Endothelial cell of umbilical vein (primary cell): ENCODE data around the gene NEUROG3. TPM values are rescaled to one million over a fixed set of nuclear protein-coding genes. Genes with fewer than 3 reads are reported as not detected.

Source experiments
- BruUV-seq: library from RNA; stranded (reverse); fragments of 400-500 nt; replicated peaks from 2 replicates; lab custom pipeline; 2021; lab: Mats Ljungman, UMichigan
- CTCF ChIA-PET: fragments of 300-600, 350-600 bp; sonication (Branson Sonifier 250); formaldehyde crosslinking; loops from one replicate; lab custom pipeline; 2021; ENCODE audit warnings: antibody characterized with exemption, inconsistent platforms; lab: Charles Lee
- POLR2A ChIA-PET: fragments of 300-600, 350-600 bp; sonication (Branson Sonifier 250); formaldehyde crosslinking; loops from one replicate; lab custom pipeline; 2021; ENCODE audit warnings: antibody characterized with exemption, inconsistent platforms; lab: Charles Lee
- DNase-seq: peaks from one replicate; pipeline ENCODE4 v3.0.0-alpha.2; 2011; ENCODE audit warnings: low read depth, low spot score
- FAIRE-seq: peaks from 2 replicates; lab custom pipeline; 2011; peaks lifted over from hg19 to GRCh38; lab: Jason Lieb, UNC
- H2AFZ ChIP-seq: 2 replicates; pipeline ENCODE4 v1.6.0; 2012; ENCODE audit warnings: low read depth, low read length, control low read depth, inconsistent platforms
- H3K27ac ChIP-seq: 2 replicates; pipeline ENCODE4 v1.5.1; 2011; ENCODE audit warnings: low read depth, mild to moderate bottlenecking, control low read depth, low read length, moderate library complexity; ENCODE audit not compliant: insufficient read depth
- H3K27me3 ChIP-seq, 2 experiments: 2 replicates each; pipeline versions ENCODE4 v1.6.0 to v1.6.1; 2011; ENCODE audit warnings: low read length in 2 of 2, mixed read lengths in 1 of 2; ENCODE audit not compliant: control insufficient read depth in 2 of 2, insufficient read depth in 2 of 2
- H3K36me3 ChIP-seq, 2 experiments: 2 replicates in 1 of 2; 3 replicates in 1 of 2; pipeline ENCODE4 v1.5.1; 2011; ENCODE audit warnings: low read length in 2 of 2, mild to moderate bottlenecking in 1 of 2, moderate library complexity in 1 of 2; ENCODE audit not compliant: control insufficient read depth in 2 of 2, insufficient read depth in 2 of 2; ENCODE audit errors: extremely low read depth in 1 of 2
- H3K4me1 ChIP-seq: 3 replicates; pipeline ENCODE4 v1.5.1; 2011; ENCODE audit warnings: mild to moderate bottlenecking, low read length; ENCODE audit not compliant: control insufficient read depth, insufficient read depth; ENCODE audit errors: extremely low read depth
- H3K4me2 ChIP-seq: 2 replicates; pipeline ENCODE4 v1.6.1; 2011; ENCODE audit warnings: low read length, control low read depth, mixed read lengths; ENCODE audit not compliant: insufficient read depth
- H3K4me3 ChIP-seq, 3 experiments: fragments of 200-600 bp in 1 of 3; sonication (generic), shearing (Covaris generic) in 1 of 3; replicated peaks in 1 of 3; 2 replicates each; pipeline ENCODE4 v1.5.1; 2011 to 2016; ENCODE audit warnings: control low read depth in 3 of 3, low read length in 3 of 3, mild to moderate bottlenecking in 2 of 3, inconsistent platforms in 1 of 3, low read depth in 1 of 3, moderate library complexity in 1 of 3; ENCODE audit not compliant: insufficient read depth in 1 of 3
- H3K79me2 ChIP-seq: 2 replicates; pipeline ENCODE4 v1.6.0; 2012; ENCODE audit warnings: low read length, inconsistent platforms; ENCODE audit not compliant: control insufficient read depth, insufficient read depth
- H3K9ac ChIP-seq: replicated peaks from 2 replicates; pipeline ENCODE3; 2011; ENCODE audit warnings: low read length, control low read depth; ENCODE audit not compliant: insufficient read depth; ENCODE audit errors: extremely low read depth
- H3K9me1 ChIP-seq: replicated peaks from 3 replicates; pipeline ENCODE4 v1.6.0; 2011; ENCODE audit warnings: mild to moderate bottlenecking, low read length; ENCODE audit not compliant: control insufficient read depth, insufficient read depth; ENCODE audit errors: extremely low read depth
- H3K9me3 ChIP-seq: replicated peaks from 2 replicates; pipeline ENCODE4 v1.5.1; 2012; ENCODE audit warnings: low read length, inconsistent platforms; ENCODE audit not compliant: control insufficient read depth, insufficient read depth
- H4K20me1 ChIP-seq: replicated peaks from 2 replicates; pipeline ENCODE3; 2011; ENCODE audit warnings: mild to moderate bottlenecking, low read length; ENCODE audit not compliant: control insufficient read depth, insufficient read depth; ENCODE audit errors: extremely low read depth
- EZH2 ChIP-seq: IDR thresholded peaks from 2 replicates; pipeline ENCODE4 v1.6.1; 2012; ENCODE audit warnings: borderline replicate concordance, low read depth, mild to moderate bottlenecking, moderate library complexity, low read length, inconsistent platforms; ENCODE audit not compliant: severe bottlenecking
- GATA2 ChIP-seq: IDR thresholded peaks from 2 replicates; pipeline ENCODE4 v1.7.0; 2011; ENCODE audit warnings: low read depth, mild to moderate bottlenecking, moderate library complexity, mixed read lengths, low read length; ENCODE audit not compliant: insufficient read length, insufficient read depth
- dilution Hi-C: fragments of 300-500 bp; cut with MboI; formaldehyde crosslinking; loops from one replicate; pipeline ENCODE4 v1.15.0; 2019; ENCODE audit warnings: low sequenced_read_pairs; ENCODE audit not compliant: extremely low pct_ligation_motif_present
- intact Hi-C: fragments of 100-400 bp; cut with micrococcal nuclease; formaldehyde crosslinking; loops from one replicate; pipeline ENCODE4 v1.10.0; 2022
- polyA plus RNA-seq, 4 experiments: library from polyadenylated mRNA; depleted of rRNA in 3 of 4; stranded (reverse) in 3 of 4; unstranded in 1 of 4; fragments of >200 nt; gene quantifications; 2 replicates each; pipeline versions ENCODE4 v1.2.1 to v1.2.3, GENCODE V29; 2011 to 2012; ENCODE audit warnings: missing spikeins in 1 of 4
- total RNA-seq: library from RNA; stranded (reverse); gene quantifications from 2 replicates; pipeline ENCODE4 v1.2.3, GENCODE V29; 2021
- TF ChIP-seq, protein P1 (sequence below), 2 donors: IDR thresholded peaks; 1 replicate in 1 of 2; 2 replicates in 1 of 2; pipeline ENCODE4 v1.5.1; 2011; ENCODE audit warnings: low read length in 2 of 2, mild to moderate bottlenecking in 2 of 2, moderate library complexity in 2 of 2, control low read depth in 1 of 2, inconsistent platforms in 1 of 2, low read depth in 1 of 2; ENCODE audit not compliant: insufficient read depth in 1 of 2; ENCODE audit errors: extremely low read depth in 1 of 2

Gene NEUROG3
- total and polyA plus RNA-seq, 2 donors (not counting 3 experiments of a cell fraction or from before 2014, with no cell fraction given), result not detected

DNA sequence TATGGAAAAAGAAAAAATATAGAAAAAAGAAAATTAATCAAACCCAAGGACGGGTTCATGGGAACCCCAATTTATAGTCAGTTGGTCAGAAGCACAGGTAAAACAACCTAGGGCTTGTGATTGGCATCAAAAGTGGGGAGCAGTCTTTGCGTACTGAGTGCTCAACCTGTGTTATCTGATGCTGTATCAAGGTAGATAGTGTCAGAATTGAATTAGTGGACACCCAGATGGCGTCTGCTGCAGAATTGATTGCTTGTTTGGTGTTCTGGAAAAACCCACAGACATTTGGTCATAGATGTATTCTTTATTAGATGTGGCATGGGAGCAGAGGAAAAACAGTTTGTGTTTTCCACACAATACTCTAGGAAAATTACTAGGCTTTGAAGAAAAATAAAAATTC lies 39.6 kb downstream of the NEUROG3 start:
- Histone ChIP-seq H3K9me1 (no peaks in the 10 kb centered on the region), H3K27me3 (peaks cover 4 to 12% of the 10 kb centered on the region in 2 experiments), H3K4me2 (no peak overlapping the region), H2AFZ (no peak overlapping the region), H3K9me3 (no peaks in the 10 kb centered on the region), H3K4me3 (no peak overlapping the region), H3K36me3 (no peaks in the 10 kb centered on the region), H3K4me1 (no peaks in the 10 kb centered on the region), H3K9ac (no peak overlapping the region), H3K79me2 (no peaks in the 10 kb centered on the region), H4K20me1 (no peaks in the 10 kb centered on the region), H3K27ac (no peak overlapping the region)
- FAIRE-seq, result no peak
- BruUV-seq, result no TSS peak
- TF ChIP-seq EZH2 (no peak), GATA2 (no peak)
- CTCF ChIA-PET, result interaction anchor here (0.8 to 1.7 kb wide), 2 partner anchors 8 to 18 kb away, joined by 4 to 5 read pairs; no protein-coding TSS in a partner anchor
- POLR2A ChIA-PET, result no interaction called here
- dilution Hi-C loops (no loop called here), intact Hi-C loops (loop anchor here (5.0 kb wide), 1 partner anchor 104 kb away; no protein-coding TSS in a partner anchor)
- DNase-seq, result no peak

DNA sequence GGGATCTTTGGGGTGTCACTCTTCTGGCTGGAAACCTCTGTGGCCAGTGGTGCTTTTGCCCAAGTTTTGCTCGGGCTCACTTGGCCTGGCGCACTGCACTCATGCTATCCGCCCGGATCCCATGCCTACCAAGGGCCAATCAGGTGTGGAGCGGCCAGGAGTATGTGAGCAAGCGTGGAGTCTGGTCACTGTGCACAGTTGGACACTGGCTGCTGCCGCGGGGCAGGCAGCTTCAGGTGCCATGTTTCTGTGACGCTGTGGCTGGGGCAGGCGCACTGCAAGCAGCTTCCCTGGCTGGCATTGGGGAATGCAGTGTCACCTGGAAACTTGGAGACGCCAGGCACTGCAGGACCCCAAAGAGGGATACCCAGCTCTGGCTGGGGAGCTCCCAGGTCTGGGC lies 45.3 kb downstream of the NEUROG3 start:
- ChIA-PET CTCF (interaction anchor here (1.0 to 3.7 kb wide), 4 partner anchors 10 to 110 kb away, joined by 3 to 25 read pairs (median 4); no protein-coding TSS in a partner anchor), POLR2A (no interaction called here)
- H3K79me2 ChIP-seq, result no peaks in the 10 kb centered on the region
- no peak overlapping the region for H3K27ac ChIP-seq
- no peak overlapping the region for H3K4me2 ChIP-seq
- H4K20me1 ChIP-seq, result no peaks in the 10 kb centered on the region
- intact Hi-C loops (no loop called here), dilution Hi-C loops (no loop called here)
- H3K9me3 ChIP-seq, result no peaks in the 10 kb centered on the region
- H3K9me1 ChIP-seq, result no peaks in the 10 kb centered on the region
- no peak overlapping the region for H3K4me3 ChIP-seq
- DNase-seq (no peak), FAIRE-seq (no peak)
- TF ChIP-seq, protein P1, sequence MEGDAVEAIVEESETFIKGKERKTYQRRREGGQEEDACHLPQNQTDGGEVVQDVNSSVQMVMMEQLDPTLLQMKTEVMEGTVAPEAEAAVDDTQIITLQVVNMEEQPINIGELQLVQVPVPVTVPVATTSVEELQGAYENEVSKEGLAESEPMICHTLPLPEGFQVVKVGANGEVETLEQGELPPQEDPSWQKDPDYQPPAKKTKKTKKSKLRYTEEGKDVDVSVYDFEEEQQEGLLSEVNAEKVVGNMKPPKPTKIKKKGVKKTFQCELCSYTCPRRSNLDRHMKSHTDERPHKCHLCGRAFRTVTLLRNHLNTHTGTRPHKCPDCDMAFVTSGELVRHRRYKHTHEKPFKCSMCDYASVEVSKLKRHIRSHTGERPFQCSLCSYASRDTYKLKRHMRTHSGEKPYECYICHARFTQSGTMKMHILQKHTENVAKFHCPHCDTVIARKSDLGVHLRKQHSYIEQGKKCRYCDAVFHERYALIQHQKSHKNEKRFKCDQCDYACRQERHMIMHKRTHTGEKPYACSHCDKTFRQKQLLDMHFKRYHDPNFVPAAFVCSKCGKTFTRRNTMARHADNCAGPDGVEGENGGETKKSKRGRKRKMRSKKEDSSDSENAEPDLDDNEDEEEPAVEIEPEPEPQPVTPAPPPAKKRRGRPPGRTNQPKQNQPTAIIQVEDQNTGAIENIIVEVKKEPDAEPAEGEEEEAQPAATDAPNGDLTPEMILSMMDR (IDR thresholded peaks at IDR 0.05; ENCODE audit: extremely low read depth in 1 of 2, insufficient read depth in 1 of 2, low read depth in 1 of 2, low read length in 2 of 2), result no peak
- no peak overlapping the region for H3K9ac ChIP-seq
- no peaks in the 10 kb centered on the region for H3K4me1 ChIP-seq
- no TSS peak for BruUV-seq
- no peaks in the 10 kb centered on the region for H3K36me3 ChIP-seq
- H3K27me3 ChIP-seq, result peaks cover 4 to 10% of the 10 kb centered on the region in 2 experiments
- H2AFZ ChIP-seq, result no peak overlapping the region

Other genes starting within 250 kb of the NEUROG3 start
- not detected in 2 replicates for gene TACR2, start 156.5 kb downstream of the NEUROG3 start, total RNA-seq
- 0.19 and 0.22 TPM in 2 replicates for gene TACR2, start 156.5 kb downstream of the NEUROG3 start, polyA plus RNA-seq
- 78.4 and 100 TPM in 2 replicates for gene TSPAN15, start 122.0 kb downstream of the NEUROG3 start, total RNA-seq
- 166 and 189 TPM in 2 replicates for gene TSPAN15, start 122.0 kb downstream of the NEUROG3 start, polyA plus RNA-seq
- not detected in 2 replicates for gene FAM241B, start 56.8 kb upstream of the NEUROG3 start, total RNA-seq
- gene FAM241B, start 56.8 kb upstream of the NEUROG3 start, polyA plus RNA-seq, result 0.23 and 0.35 TPM in 2 replicates
- gene COL13A1, start 228.5 kb upstream of the NEUROG3 start, total RNA-seq, result 26.7 and 47.5 TPM in 2 replicates
- gene COL13A1, start 228.5 kb upstream of the NEUROG3 start, polyA plus RNA-seq, result 14.5 and 21.4 TPM in 2 replicates